Astrocyte of the cerebellum (primary cell): ENCODE data around the gene N4BP2.

Experiments used
- DNase-seq: peaks from one replicate; pipeline ENCODE4 v3.0.0-alpha.2; 2011; ENCODE audit warnings: low read depth
- H3K4me3 ChIP-seq: 2 replicates; pipeline ENCODE4 v1.5.1; 2011; ENCODE audit warnings: mild to moderate bottlenecking, low read depth, low read length, moderate library complexity
- CTCF ChIP-seq: IDR thresholded peaks from 2 replicates; pipeline ENCODE4 v1.5.1; 2012; ENCODE audit warnings: low read length, low read depth, moderate library complexity, mild to moderate bottlenecking; ENCODE audit errors: missing control alignments
- in situ Hi-C: cut with HindIII; loops from 2 replicates; pipeline ENCODE4 v1.10.0; 2017; ENCODE audit warnings: low sequenced_read_pairs

N4BP2 gene

GRCh38 chr4:40040908-40041307 is 15.7 kb upstream of the N4BP2 start:
- DNase-seq: no peak
- no peak overlapping the region for H3K4me3 ChIP-seq
- in situ Hi-C loops: no loop called here
- TF ChIP-seq CTCF: no peak

- no peak for DNase-seq
- in situ Hi-C loops: no loop called here
- H3K4me3 ChIP-seq: no peak overlapping the region
- TF ChIP-seq CTCF: no peak
Measured at GRCh38 chr4:40043786-40044185, 12.9 kb upstream of the N4BP2 start.

- in situ Hi-C loops: no loop called here
- TF ChIP-seq CTCF: peak; percentile 11
- no peak overlapping the region for H3K4me3 ChIP-seq
- DNase-seq: peak; percentile 40
Measured at GRCh38 chr4:40046311-40046980, 10.2 kb upstream of the N4BP2 start.

DNA sequence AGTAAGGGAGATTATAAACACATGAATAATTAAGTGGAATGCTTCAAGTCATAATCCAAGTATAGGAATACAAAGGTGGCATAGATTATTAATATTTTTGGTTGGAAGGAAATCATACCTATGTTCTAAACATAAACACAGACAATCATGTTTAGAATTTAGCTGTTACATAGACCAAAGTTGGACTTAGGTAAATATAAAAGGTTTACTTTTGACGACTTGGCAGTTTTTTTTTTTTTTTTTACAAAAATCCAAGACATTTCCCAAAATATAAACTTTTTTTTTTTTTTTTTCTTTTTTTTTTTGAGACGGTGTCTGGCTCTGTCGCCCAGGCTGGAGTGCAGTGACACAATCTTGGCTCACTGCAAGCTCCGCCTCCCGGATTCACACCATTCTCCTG is 3.5 kb upstream of the N4BP2 start:
- in situ Hi-C loops: no loop called here
- H3K4me3 ChIP-seq: no peak overlapping the region
- no peak for TF ChIP-seq CTCF
- no peak for DNase-seq

- in situ Hi-C loops: no loop called here
- no peak for DNase-seq
- no peak for TF ChIP-seq CTCF
- peak overlapping the region; percentile 72 for H3K4me3 ChIP-seq
Measured at GRCh38 chr4:40055511-40055862, 1.2 kb upstream of the N4BP2 start.

DNA sequence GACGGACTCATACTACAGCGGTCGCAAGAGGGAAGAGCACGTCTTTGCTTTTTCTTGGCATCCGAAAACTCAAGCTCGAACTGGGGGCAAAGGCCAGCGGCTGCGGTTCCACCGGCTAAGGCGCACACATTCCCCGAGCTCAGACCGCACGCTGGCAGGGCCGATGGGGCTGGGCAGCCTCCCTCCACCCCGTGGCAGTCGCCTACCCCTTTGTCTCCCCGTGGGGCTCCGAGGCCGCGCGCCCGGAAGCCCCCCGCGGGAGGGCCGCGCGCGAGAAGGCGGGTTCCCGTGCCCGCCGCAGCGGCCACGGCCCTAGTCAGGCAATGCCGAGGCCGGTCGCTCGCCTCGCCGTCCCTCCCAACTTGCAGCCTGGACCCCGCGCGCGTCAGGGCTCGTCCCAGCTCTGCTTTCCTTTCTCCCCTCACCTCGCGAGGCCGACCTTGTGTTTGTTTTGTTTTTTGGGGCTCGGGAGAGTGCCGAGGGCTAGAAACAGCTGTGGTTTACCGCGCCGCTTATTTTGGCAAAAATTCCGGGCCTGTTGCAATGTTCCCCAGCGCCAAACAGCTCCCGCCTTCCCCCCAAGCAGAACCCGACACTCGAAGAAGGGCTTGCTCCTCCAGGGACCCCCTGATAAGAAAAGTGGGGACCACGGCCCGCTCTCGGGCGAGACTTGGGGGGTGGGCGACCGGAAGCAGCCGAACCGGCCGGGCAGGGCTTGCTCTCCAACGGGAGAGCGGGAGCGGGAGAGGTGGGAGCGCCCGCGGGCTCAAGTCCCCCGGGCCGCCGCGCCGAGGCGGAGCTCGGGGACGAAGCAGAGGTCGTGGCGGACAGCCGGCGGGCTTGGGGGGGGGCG is 561 bp upstream of the N4BP2 start:
- DNase-seq: peak; percentile 85
- H3K4me3 ChIP-seq: peak overlapping the region; percentile 72
- in situ Hi-C loops: no loop called here
- no peak for TF ChIP-seq CTCF
